Uterus (tissue), 4 donors: ENCODE measurements around the gene SERTAD1. TPM values are rescaled to one million over a fixed set of nuclear protein-coding genes. Genes with fewer than 3 reads are reported as not detected.

ENCODE experiments used
- DNase-seq, 2 donors: peaks; one replicate each; pipeline ENCODE4 v3.0.0-alpha.2; 2019 to 2020
- H3K27ac ChIP-seq, 2 donors: fragments of 200-600 bp; sonication (generic); 1 replicate in 1 of 2; 2 replicates in 1 of 2; pipeline ENCODE4 v1.5.1; 2016 to 2018
- H3K27me3 ChIP-seq, 2 donors: fragments of 200-600 bp; sonication (generic); one replicate each; pipeline ENCODE4 v1.5.1; 2018 to 2019; ENCODE audit warnings: control low read depth in 1 of 2
- H3K36me3 ChIP-seq, 2 donors: fragments of 200-600 bp; sonication (generic); one replicate each; pipeline ENCODE4 v1.5.1; 2019; ENCODE audit warnings: control low read depth in 1 of 2
- H3K4me1 ChIP-seq, 2 donors: fragments of 200-600 bp; sonication (generic); one replicate each; pipeline ENCODE4 v1.5.1; 2018 to 2019; ENCODE audit warnings: control low read depth in 1 of 2
- H3K4me3 ChIP-seq, 2 donors: fragments of 200-600 bp; sonication (generic); 1 replicate in 1 of 2; 2 replicates in 1 of 2; pipeline ENCODE4 v1.5.1; 2018 to 2019; ENCODE audit warnings: mild to moderate bottlenecking in 1 of 2
- H3K9me3 ChIP-seq, 2 donors: fragments of 200-600 bp; sonication (generic); one replicate each; pipeline ENCODE4 v1.5.1; 2019; ENCODE audit warnings: control low read depth in 1 of 2
- POLR2A ChIP-seq, 2 donors: fragments of 450-650 bp; IDR thresholded peaks; one replicate each; pipeline ENCODE4 v1.6.1; 2016; ENCODE audit warnings: antibody characterized with exemption in 2 of 2, mild to moderate bottlenecking in 1 of 2, moderate library complexity in 1 of 2
- intact Hi-C: fragments of 100-400 bp; cut with DNase I; formaldehyde crosslinking; loops from one replicate; pipeline ENCODE4 v1.15.1; 2023; ENCODE audit warnings: low total_unique reads
- total RNA-seq, 4 donors: library from RNA; depleted of rRNA in 3 of 4; stranded (reverse); fragments of >200 nt in 3 of 4; gene quantifications; one replicate each; pipeline versions ENCODE4 v1.1.0 to v1.2.4, GENCODE V29; 2014 to 2023
- TF ChIP-seq, protein P1 (sequence below), 4 experiments: fragments of 200-600 bp in 2 of 4; fragments of 450-650 bp in 2 of 4; sonication (generic) in 2 of 4; IDR thresholded peaks; one replicate each; pipeline ENCODE4 v1.5.1; 2016 to 2019; ENCODE audit warnings: antibody characterized with exemption in 4 of 4, mild to moderate bottlenecking in 2 of 4, moderate library complexity in 1 of 4
- donor health status: DM: yes; HTN: yes; CAD: no.

Gene SERTAD1
- total RNA-seq, 4 donors from 2014 or later, result 3.1 to 18.4 (median 15.8) TPM

DNA sequence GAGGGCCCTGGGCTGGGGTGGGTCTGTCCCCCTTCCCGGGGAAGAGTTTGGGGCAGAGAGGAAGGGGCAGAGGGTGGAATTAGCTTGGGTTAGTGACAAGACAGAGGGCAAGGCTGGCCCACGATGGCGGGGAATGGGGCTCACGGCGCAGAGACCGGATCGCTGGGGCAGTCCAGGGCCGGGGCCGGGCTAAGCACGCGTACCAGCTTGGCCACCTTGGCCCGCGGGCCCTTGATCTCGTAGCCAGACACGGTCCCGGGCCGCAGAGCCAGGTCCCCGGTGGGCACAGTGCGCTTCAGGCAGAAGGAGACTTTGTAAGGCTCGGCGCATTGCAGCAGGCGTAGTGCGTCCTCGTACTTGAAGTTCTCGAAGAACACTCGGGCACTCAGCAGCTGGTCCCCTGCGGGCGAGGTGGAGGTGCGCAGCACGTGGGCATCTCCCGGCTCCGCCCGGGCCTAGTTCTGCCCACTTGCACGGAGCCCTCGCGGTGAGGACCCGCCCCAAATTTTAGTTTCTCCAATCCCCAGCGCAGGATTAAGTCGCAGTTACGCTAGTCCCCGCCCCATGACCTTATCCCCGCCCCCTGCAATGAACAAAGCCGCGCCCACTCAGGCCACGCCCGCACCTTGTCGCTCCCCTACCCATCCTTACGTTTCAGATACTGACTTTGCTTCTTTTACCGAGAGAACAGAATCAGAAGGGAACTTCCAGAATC is 27.2 kb downstream of the SERTAD1 start:
- H3K4me3 ChIP-seq, result no peak overlapping the region
- peak in 1 of 2 donors; percentile 45 for DNase-seq
- intact Hi-C loops, result no loop called here
- H3K36me3 ChIP-seq, result no peaks in the 10 kb centered on the region
- no peaks in the 10 kb centered on the region for H3K4me1 ChIP-seq
- no peaks in the 10 kb centered on the region for H3K27me3 ChIP-seq
- H3K9me3 ChIP-seq, result no peaks in the 10 kb centered on the region
- no peak overlapping the region for H3K27ac ChIP-seq
- no peak for TF ChIP-seq POLR2A (IDR thresholded peaks at IDR 0.05)
- TF ChIP-seq, protein P1, sequence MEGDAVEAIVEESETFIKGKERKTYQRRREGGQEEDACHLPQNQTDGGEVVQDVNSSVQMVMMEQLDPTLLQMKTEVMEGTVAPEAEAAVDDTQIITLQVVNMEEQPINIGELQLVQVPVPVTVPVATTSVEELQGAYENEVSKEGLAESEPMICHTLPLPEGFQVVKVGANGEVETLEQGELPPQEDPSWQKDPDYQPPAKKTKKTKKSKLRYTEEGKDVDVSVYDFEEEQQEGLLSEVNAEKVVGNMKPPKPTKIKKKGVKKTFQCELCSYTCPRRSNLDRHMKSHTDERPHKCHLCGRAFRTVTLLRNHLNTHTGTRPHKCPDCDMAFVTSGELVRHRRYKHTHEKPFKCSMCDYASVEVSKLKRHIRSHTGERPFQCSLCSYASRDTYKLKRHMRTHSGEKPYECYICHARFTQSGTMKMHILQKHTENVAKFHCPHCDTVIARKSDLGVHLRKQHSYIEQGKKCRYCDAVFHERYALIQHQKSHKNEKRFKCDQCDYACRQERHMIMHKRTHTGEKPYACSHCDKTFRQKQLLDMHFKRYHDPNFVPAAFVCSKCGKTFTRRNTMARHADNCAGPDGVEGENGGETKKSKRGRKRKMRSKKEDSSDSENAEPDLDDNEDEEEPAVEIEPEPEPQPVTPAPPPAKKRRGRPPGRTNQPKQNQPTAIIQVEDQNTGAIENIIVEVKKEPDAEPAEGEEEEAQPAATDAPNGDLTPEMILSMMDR (IDR thresholded peaks at IDR 0.05), result no peak

GRCh38 chr19:40397568-40397906 is 28.3 kb downstream of the SERTAD1 start:
- no peaks in the 10 kb centered on the region for H3K4me1 ChIP-seq
- H3K9me3 ChIP-seq, result no peaks in the 10 kb centered on the region
- TF ChIP-seq POLR2A (IDR thresholded peaks at IDR 0.05), result no peak
- TF ChIP-seq, protein P1 (IDR thresholded peaks at IDR 0.05), result no peak
- no peak for DNase-seq
- no peak overlapping the region for H3K27ac ChIP-seq
- no peaks in the 10 kb centered on the region for H3K27me3 ChIP-seq
- no peaks in the 10 kb centered on the region for H3K36me3 ChIP-seq
- H3K4me3 ChIP-seq, result no peak overlapping the region
- intact Hi-C loops, result no loop called here

DNA sequence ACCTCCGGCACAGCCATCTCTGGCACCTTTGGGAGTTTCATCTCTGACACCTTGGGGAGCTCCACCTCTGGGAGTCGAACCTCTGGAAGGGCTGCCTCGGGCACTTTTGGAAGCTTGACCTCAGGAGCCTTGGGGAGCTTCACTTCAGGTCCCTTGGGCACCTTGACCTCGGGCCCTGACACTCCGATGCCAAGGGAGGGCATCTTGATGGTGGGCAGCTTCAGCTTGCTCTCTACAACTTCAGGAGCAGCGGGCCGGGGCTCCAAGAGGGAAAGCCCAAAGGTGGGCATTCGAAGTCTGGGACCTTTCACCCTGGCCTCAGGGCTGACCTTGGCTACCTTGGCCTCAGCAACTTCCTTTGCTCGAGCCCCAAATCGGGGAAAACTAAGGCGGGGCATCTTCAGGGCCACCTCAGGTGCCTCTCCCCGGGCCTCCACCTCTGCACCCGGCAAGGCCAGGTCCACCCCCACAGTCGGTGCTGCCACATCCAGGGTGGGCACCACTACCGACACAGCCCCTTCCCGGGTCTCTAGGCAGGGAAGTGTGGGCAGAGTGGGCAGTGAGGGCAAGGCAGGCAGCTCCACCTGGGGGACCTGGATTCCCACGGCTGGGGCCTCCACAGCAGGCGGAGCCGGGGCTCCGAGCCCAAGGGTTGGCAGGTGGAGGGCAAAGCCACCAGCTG is 28.8 kb downstream of the SERTAD1 start:
- no peak overlapping the region for H3K4me3 ChIP-seq
- H3K36me3 ChIP-seq, result no peaks in the 10 kb centered on the region
- H3K4me1 ChIP-seq, result no peaks in the 10 kb centered on the region
- H3K9me3 ChIP-seq, result no peaks in the 10 kb centered on the region
- H3K27ac ChIP-seq, result no peak overlapping the region
- no peak for TF ChIP-seq POLR2A (IDR thresholded peaks at IDR 0.05)
- TF ChIP-seq, protein P1 (IDR thresholded peaks at IDR 0.05), result no peak
- DNase-seq, result no peak
- intact Hi-C loops, result no loop called here
- no peaks in the 10 kb centered on the region for H3K27me3 ChIP-seq

DNA sequence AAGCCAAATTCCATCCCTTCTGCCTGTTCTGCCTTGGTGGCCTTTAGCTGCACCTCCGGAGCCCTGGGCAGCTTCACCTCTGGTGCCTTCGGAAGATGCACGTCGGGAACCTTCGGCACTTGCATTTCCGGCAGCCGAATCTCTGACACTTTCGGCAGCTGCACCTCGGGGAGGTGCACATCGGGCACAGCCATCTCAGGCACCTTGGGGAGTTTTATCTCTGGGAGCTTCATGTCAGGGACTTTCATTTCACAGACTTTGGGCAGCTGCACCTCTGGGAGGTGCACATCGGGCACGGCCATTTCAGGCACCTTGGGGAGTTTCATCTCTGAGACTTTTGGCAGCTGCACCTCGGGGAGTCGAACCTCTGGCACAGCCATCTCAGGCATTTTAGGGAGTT is 29.8 kb downstream of the SERTAD1 start:
- no peaks in the 10 kb centered on the region for H3K27me3 ChIP-seq
- intact Hi-C loops, result no loop called here
- TF ChIP-seq POLR2A (IDR thresholded peaks at IDR 0.05), result no peak
- TF ChIP-seq, protein P1 (IDR thresholded peaks at IDR 0.05), result no peak

DNA sequence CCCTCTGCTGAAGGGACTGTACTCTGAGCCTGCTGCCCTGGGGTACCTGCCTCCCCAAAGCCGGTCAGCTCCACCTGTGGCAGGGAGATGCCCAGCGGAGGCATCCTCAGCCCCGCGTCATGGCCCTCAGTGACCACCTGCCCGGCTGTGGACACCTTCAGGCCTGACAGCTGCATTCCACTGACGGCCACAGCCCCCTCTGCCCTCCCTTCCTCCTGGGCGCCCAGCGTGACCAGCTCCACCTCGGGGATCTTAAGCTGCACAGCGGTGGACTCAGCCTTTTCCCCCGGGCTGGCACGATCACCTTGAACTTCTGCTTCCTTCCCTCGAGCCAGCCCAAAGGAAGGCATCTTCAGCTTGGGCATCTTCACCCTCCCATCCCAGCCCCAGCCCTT is 31.0 kb downstream of the SERTAD1 start:
- no peak overlapping the region for H3K4me3 ChIP-seq
- TF ChIP-seq, protein P1 (IDR thresholded peaks at IDR 0.05), result no peak
- no peak for TF ChIP-seq POLR2A (IDR thresholded peaks at IDR 0.05)
- no peak for DNase-seq
- no peak overlapping the region for H3K27ac ChIP-seq
- no peaks in the 10 kb centered on the region for H3K4me1 ChIP-seq
- no peaks in the 10 kb centered on the region for H3K9me3 ChIP-seq
- intact Hi-C loops, result no loop called here
- no peaks in the 10 kb centered on the region for H3K36me3 ChIP-seq
- no peaks in the 10 kb centered on the region for H3K27me3 ChIP-seq

More for the DNA sequence above, 29.8 kb downstream of the SERTAD1 start:
- Histone ChIP-seq H3K27ac (no peak overlapping the region), H3K9me3 (no peaks in the 10 kb centered on the region), H3K36me3 (no peaks in the 10 kb centered on the region), H3K4me3 (no peak overlapping the region), H3K4me1 (no peaks in the 10 kb centered on the region)
- DNase-seq, result no peak
